ACHN (cell line): ENCODE results near the gene STN1.

ENCODE experiments used
- DNase-seq: peaks from one replicate; pipeline ENCODE4 v3.0.0-alpha.2; 2015
- in situ Hi-C: cut with HindIII; loops from 2 replicates; pipeline ENCODE4 v1.10.0; 2017; ENCODE audit warnings: low sequenced_read_pairs, low pct_ligation_motif_present, low pct_unique_long_range_greater_than_20kb

STN1 gene, protein sequence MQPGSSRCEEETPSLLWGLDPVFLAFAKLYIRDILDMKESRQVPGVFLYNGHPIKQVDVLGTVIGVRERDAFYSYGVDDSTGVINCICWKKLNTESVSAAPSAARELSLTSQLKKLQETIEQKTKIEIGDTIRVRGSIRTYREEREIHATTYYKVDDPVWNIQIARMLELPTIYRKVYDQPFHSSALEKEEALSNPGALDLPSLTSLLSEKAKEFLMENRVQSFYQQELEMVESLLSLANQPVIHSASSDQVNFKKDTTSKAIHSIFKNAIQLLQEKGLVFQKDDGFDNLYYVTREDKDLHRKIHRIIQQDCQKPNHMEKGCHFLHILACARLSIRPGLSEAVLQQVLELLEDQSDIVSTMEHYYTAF

DNA sequence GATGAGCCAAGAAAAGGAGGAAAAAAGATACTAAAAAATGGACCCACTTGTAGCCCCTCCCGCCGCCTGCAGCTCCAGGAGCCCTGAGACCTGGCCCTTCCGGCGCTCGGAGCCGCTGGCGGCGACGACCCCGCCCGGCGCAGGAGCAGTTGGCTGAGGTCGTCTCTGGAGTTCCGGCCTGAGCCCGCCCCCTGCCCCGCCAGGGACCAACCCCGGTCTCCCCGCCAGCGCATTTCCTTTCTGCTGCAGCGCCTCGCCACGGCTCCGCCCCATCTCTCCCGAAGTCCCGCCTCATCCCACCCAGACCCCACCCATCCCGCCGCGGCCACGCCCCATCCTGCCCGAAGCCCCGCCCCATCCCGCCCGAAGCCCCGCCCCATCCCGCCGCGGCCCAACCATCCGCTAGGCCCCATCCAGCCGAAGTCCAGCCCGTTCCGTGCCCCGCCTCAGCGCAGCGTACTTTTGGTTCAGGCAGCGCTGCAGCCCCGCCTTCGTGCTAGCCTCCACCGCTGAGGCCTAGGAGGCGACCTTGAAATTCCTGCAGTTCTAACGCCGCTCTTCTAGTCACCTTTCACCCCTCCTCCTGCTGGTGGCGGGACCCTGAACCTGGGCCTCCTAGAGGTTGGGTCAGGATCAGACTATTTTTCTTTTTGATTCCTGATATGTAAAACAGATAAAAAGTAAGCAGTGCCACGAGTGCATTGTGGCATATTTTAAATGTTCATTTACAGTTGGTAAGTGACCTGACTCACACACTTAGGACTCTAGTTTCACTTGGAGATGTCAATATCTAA is at the start of gene STN1:
TSS of gene STN1 (minus strand) at position 132 of the 794 bp plus-strand sequence. CDS start 590 bp downstream, outside the sequence.
- DNase-seq = peak; percentile 97
- in situ Hi-C loops = no loop called here

DNA sequence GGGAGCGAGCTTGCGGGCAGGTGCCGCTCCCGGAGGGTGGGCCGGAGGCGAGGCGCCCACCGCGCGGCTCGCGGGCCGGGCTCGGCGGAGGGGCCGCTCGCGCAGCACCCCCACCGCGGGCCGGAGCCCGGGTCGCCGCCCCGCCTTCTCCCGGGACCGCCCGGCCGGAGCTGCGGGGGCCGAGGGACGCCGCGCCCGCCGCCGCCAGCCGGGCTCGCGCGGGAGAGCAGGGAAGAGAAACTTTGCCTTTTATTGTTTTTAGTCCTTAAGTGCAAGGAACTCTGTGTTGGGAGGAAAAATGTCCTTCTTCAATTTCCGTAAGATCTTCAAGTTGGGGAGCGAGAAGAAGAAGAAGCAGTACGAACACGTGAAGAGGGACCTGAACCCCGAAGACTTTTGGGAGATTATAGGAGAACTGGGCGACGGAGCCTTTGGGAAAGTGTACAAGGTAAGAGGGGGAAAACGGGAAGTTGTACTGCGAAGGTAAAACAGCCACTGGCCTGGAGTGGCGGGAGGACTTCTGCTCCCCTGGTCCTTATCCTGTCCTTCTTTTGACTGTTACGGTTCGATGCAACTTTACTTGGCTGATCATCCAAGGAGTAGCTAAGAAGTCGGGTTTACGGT is 49.6 kb upstream of the STN1 start:
- in situ Hi-C loops = no loop called here
- peak; percentile 63 for DNase-seq

DNA sequence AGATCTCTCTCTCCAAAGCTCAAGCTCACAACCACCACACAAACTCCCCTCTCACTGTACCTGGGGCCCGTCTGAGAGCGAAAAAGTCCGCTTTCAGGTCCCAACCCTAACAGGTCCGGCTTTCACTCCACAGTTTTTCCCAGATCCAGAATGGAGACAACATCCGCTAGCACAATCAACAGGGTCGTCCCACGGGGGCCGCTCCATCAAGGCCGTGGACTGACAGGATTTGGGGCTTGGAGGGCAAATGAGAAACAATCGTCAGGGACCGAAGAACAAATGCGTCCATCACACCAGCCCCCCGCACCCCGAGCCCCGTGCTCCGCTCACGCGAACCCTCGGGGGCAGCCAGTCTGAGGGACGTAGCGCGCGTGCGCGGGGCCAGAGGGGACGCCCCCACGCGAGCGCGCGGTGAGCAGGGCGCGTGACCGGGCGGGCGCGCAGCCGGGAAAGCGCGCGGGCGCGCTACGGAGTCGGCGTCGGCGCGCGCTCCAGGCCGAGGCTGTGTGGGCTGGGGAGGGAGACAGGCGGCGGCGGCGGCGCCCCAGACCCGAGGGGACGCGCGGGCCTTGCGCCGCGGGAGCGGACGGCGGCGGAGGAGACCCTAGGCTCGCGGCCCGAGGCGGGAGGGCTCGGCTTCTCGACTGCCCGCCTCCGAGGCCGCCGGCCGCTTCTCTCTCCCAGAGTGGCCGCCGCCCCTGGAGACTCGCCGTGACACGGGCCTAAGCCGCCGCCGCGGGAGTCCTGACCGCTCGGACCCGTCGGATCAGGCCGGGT is 48.9 kb upstream of the STN1 start, which contains the start of gene SLK:
TSS of gene SLK (plus strand) at position 470 of the 777 bp plus-strand sequence. CDS start 606 bp downstream, outside the sequence.
- in situ Hi-C loops = no loop called here
- peak; percentile 87 for DNase-seq

DNA sequence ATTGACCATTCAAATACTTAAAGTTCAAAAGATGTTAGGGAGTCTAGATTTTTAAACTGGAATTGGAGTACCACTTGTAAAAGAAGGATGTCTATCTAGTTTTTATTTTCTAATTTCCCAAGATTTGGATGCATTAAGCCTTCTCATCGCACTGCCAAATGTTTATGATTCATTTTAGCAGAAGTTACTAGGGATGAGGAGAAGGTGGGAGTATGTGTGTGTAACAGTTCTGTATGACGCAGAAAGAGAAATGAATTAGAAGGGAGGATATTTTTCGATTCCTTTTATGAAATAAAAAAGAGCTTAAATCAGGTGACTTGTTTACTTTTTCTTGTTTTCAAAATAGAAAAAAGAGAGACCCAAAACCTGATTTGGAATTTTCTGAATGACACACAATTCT is 42.1 kb upstream of the STN1 start:
- no peak for DNase-seq
- in situ Hi-C loops = no loop called here

DNA sequence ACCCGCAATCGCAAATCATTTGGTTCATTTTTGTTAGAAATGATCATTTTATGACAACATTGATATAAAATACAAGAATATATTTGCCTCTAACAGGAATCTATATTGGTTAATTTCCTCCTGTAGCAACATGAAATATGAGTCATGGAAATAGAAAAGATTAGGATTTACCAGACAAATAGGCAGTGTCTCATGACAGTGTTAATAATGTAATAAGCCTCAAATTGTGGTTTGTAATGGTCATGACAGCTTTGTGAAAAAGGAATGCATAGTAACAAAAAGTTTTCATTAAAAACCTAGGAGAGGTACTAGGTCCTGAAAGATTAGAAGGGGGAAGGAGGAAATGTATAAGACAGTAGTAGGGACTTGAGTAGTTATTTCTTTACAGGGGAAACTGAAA is 41.0 kb upstream of the STN1 start:
- no peak for DNase-seq
- in situ Hi-C loops = no loop called here

DNA sequence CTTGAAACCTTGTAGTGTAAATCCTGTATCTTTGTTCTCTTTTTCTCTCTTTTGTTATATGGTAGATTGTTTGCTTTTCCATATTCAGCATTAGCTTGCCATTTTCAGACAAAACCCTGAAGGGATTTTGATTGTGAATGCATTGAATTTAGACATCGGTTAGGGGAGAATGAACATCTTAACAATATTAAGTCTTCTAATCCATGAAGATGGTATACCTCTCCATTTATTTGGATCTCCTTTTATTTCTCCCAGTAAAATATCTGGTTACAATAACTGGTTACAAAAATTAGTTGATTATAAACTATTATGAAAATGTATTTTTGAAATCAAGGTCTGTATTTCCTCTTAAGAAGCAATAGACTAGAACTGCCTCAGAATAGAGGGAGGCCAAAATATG is 36.6 kb upstream of the STN1 start:
- in situ Hi-C loops = no loop called here
- no peak for DNase-seq

DNA sequence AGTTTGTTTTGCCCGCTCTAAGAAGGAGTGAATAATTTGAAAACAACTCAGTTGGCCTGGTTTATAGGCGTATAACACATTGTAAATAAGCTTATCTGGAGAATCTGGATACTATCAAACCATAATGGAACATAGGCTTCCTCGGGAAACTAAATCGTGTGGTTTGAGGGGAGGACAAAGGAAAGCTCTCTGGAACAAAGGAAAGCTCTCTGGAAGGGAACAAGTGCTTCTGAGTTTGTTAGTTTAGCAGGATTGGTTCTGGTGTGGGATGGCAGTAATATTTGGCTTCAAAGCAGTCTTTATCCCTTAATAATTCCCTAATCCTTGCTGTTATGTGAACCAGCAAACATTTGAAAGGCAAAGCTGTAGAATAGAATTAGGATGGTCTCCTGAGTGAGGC is 34.0 kb upstream of the STN1 start:
- DNase-seq = no peak
- in situ Hi-C loops = no loop called here

DNA sequence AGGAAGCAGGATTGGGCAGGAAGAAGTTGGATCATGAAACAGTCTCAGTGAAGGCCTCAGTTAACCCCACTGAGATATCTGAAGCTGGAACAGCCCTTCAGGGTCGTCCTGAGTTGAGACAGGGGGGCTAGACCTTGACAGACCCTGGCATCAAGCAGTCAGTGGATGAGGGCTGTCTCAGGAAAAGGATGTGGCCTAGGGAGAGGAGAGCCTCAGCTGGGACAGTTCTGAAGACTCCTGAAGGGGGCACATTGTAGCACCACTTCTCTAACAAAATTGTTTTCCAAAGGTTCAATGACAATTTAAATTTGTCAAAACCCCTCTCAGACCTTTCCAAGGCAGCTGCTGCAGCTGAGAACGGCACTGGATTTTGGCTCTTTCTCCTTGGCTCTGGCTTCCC is 33.2 kb upstream of the STN1 start:
- in situ Hi-C loops = no loop called here
- DNase-seq = no peak

DNA sequence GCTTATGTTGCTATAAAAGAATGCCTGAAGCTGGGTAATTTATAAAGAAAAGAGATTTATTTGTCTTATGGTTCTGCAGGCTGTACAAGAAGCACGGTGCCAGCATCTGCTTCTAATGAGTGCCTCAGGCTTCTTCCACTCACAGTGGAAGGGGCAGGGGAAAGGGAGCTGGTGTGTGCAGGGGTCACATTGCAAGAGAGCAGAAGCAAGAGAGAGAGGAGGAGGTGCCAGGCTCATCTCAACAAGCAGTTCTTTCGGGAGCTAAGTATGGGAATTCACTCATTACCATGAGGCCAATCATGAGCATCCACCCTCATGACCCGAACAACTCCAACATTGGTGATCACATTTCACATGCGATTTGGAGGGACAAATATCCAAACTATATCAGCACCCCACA is 31.7 kb upstream of the STN1 start:
- DNase-seq = no peak

DNA sequence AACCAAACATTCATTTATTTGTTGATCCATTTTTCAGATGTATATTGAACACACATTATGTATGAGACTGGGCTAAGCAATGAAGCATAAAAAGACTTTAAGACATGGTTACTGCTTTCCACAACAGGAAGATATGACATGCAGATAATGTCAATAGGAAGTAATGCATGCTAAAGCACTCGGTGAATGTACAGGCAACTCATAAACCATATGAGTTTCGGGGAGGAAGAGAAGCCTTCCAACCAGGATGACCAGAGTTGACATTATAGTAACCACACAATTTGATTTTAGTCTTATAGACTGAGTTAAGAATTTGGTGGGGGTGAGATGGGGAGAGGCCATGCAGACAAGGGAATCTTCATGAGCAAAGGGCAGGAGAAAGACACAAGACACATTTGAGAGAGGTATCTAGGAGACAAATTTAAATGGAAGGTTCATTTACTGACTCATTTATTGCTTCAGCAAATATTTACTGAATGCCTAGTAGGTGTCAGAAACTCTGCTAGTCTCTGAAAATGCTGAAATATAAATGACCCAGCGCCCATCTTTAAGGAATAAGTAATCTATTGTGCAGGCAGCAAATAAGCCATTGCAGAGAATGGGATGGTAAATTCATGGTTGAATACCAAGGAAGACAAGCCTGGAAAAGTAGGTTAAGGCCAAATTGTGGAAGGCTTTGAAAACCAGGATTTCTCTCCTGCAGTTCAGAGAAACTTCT is 30.0 kb upstream of the STN1 start:
- DNase-seq = no peak
- in situ Hi-C loops = no loop called here

More for the DNA sequence above, 31.7 kb upstream of the STN1 start:
- in situ Hi-C loops = no loop called here

DNA sequence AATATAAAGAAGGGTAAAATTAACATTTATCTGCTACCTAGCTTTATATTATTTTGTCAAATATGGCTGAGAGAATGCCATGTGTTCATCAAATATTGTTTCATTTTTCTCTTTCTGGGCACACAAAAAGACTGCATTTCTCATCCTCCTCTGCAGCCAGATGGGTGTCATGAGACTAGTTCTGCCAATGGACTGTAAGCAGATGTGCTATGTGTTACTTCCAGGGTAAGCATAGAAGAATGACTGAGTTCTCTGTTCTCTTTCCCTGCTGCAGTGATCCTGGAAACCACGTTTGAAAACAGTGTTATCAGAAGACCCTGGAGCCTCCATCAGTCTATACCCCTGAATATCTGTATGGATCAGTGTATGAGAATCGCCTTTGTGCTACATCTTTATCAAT is 24.9 kb upstream of the STN1 start:
- no peak for DNase-seq
- in situ Hi-C loops = no loop called here

DNA sequence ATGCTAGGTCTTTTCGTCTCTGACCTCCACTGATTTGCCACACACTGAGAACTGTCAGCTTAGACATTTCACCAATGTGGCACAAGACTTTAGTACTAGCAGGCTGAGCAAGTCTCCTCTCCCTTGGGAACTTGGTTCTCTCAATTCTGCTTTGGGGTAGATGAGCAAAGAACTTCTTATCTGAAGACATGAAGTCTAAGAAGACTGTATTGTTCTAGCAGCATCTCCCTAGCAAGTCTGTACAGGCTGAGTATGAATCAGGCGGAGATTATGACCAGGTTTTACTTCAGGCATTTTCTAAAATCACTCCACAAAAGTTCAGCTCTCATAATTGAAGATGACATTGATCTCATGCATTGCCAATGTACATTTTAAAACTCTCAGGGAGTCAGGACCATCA is 23.8 kb upstream of the STN1 start:
- no peak for DNase-seq
- in situ Hi-C loops = no loop called here

DNA sequence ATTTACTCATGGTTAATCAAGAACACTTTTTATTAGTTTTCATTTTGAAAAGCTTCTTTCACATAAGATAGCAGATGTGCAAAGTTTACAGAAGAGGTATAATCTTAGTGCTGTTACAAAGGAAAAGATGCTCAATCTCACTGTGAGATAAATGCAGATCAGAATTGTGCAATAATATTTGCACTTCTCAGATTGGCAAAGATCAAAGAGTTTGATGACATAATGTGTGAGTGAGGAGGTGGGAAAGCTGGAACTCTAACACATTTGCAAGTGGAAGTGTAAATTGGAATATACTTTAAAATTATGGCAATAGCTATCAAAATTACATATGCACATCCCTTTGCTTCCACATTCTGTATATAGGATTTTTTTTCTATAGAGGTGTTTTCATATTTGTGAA is 21.5 kb upstream of the STN1 start:
- no peak for DNase-seq
- in situ Hi-C loops = no loop called here

DNA sequence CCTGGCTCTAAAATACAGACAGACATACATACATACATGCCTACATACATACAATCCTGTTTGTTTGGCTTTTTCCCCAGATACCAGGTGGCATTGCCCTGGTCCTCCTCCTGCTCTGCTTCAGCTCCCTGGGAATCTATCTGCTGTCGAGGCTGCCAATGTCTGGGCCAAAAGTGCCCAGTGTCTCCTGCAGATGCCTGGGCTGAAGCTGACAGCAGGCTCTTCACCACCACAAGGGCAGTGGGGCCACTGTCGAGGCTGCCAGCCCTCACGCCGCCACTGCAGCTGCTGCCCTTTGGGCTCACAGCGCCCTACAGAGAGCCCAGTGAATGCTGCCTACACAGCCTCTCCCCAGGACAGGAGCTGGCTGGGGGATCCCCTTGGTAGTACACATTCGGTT is 18.0 kb upstream of the STN1 start:
- no peak for DNase-seq
- in situ Hi-C loops = no loop called here

DNA sequence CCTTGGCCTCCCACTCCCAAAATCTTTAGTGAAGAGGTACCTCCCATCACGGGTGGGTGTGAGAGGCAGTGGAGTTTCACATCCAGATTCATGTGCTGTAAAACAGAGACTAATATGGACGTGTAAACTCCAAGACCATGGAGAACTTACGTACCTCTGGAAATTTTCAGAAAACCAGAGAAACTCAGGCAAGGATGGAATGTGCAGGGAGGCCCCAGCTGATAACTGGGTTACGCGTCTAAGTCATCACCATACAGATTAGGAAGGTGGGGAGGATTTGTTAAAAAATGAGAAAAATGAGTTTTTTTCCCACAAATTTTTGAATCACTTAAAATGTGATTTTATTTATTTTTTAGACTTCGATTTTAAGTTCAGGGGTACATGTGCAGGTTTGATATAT is 16.3 kb upstream of the STN1 start:
- in situ Hi-C loops = no loop called here
- DNase-seq = no peak

DNA sequence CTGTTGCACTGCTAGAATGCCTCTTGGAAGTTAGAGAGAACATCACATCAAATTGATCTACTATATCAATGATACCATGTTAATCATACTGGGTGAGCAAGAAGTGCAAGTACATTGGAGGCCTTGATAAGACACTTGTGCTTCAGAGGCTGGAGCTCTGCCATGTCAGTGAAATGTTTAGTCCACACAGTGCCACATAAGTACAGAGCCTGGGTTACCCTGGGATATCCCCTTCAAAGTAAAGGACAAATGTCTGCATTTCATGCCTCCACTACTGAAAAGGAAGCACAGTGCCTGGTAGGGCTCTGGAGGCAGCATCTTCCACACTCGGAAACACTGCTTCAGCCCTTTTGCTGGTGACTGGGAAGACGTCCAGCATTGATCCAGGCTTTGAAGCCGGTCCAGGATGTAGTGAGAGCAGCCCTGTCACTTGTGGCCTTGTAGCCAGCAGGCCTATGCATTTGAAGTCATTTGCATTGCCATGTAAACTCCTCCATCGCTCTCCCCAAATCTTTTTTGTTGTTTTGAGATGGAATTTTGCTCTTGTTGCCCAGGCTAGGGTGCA is 15.7 kb upstream of the STN1 start:
- no peak for DNase-seq
- in situ Hi-C loops = no loop called here

DNA sequence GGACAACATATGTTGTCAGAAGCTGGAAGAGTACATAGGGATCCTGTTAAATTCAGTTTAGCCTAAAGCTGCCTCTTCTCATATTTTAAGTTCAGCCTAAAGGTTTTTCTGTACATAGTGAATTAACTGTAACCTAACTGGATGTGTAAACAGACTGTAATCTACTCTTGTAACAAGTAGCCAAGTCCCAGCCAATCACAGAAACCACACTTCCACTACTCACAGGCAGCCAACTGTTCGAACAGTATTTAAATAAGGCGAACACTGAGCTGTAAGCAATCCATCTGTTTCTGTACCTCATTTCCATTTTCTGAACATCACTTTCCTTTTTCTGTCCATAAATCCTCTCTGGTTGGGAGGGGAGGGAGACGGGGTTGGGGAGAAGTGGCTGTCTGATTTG is 15.0 kb upstream of the STN1 start:
- in situ Hi-C loops = no loop called here
- DNase-seq = no peak

DNA sequence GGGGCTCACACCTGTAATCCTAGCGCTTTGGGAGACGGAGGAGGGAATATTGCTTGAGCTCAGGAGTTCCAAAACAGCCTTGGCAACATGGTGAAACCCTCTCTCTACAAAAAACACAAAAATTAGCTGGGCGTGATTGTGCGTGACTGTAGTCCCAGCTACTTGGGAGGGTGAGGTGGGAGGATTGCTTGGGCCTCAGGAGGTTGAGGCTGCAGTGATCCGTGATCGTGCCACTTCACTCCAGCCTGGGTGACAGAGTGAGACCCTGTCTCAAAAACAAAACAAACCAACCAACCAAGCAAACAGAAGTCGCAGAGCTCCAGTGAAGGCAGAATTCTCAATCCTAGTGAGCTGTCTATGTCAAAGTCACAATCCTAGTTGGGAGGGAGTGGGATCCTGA is 14.3 kb upstream of the STN1 start:
- no peak for DNase-seq
- in situ Hi-C loops = no loop called here
